HG03039 (cell line): ENCODE measurements around the gene MGAT4C.

Source experiments
- ATAC-seq: cut with Tn5 transposase; IDR thresholded peaks from one replicate; pipeline ENCODE4 v1.9.1; 2021; ENCODE audit warnings: mild to moderate bottlenecking, moderate library complexity; ENCODE audit not compliant: unreplicated experiment

The MGAT4C gene

DNA sequence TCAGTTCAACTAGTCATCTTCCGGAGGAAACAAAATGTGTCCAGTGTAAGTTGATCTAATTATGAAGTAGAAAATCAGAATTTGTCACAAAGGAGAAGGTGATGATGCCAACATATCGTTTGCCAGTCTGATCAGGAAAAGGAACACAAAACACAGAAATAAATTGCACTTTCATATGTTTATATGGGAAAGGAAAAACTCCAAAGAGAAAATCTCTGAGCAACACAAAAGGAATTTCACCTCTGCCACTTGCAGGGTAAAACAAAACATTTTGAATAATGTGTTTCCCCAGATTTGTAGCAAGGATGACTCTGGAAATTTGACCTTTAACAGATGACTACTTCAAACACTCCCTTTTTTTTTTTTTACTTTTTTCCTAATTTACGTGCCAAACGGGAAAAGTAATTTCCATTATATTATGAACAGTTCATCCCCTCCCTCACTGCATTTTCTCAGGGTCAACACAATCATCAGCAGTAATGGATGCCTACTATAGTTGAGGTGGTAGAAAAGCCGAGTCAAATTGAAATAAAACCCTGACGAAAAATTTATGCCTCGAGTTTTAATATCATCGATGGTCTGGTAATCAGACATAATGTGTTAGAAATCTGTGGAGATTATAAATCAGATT is 25.6 kb downstream of the MGAT4C start:
- no peak for ATAC-seq

DNA sequence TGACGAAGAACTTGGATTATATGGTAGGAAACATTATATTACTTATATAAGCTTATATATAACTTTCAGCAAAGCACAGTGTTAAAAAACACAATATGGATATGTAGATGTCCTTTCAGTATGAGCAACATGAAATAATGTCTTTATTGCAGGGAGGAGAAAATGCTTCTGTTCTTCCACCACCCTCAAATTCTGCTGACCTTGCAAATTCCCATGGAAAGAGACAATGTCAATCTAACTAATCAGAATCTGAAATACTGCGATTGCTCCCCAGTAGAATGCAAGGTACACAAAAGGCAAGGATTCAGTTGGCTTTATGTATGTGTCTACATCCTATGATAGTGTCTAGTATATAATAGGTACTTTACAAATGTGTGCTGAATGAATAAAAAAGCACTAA is 26.4 kb downstream of the MGAT4C start:
- no peak for ATAC-seq

DNA sequence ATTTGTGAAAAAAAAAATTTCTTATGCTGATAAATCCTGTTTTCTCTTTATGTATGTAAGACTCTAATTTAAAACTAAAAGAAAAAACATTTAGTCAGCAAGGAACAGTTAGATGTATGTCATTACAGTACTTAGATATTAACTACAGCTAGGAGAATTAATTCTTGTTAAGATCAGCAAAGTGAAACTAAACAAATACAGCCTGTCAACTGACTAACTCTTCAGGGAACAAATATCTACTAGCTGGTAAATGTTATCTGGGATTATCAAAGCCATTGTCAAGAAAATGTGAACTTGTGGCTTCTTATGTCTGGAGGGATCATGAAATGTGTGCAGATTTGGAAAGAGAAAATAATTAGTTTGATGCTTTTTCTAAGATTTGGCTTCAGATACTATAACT is 27.5 kb downstream of the MGAT4C start:
- ATAC-seq, result no peak

DNA sequence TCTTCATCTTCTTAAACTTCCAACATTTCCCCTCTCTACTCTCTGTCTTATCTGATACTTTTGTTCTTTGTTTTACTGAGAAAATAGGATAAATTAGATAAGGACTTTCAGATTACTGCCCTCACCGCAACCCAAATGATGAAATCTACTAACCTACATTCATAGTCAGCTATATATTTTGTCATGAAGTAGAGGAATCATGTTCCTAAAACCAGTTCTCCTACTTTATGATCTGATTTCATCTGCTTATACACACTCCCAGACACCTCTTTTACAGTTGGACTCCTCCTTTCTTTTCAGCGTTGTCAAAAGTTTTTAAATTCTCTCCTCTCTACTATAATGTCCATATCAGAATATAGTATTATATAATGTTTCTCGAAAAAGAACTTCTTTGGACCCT is 29.7 kb downstream of the MGAT4C start:
- no peak for ATAC-seq

DNA sequence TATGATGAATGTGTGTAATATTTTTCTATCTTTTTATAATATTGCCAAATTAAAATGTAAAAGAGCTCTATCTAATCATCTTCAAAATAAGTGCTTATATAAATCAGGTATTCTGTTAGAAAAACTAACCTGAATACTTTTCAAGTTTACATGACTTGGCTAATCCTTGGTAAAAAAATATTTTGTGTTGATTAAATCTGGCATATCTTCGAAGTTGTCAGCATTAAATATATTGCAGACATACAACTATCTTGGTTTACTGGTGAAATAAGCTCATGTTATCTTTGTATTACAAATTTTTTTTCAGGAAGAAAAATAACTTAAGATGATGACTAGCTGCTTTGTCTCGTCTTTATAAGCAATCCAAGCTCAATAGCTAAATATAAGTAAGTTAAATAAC is 39.6 kb downstream of the MGAT4C start:
- no peak for ATAC-seq

DNA sequence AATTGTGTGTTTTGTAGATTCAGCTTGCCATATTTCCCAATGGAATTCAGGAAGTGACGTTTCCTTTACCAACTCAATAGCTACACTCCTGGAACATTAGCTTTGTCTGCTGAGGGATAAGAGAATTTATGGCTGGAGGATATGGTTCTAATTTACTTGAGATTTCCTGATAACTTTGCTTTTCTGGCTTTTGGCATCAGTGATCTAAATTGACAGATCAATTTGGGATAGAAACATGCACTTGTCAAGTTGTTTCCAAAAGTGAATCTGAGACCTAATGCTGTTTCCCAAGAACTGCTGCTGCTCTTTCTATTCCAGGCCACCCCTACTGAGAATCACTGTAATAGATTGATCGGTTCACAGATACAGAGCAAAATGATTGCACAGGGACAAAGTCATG is 43.2 kb downstream of the MGAT4C start:
- ATAC-seq, result no peak

DNA sequence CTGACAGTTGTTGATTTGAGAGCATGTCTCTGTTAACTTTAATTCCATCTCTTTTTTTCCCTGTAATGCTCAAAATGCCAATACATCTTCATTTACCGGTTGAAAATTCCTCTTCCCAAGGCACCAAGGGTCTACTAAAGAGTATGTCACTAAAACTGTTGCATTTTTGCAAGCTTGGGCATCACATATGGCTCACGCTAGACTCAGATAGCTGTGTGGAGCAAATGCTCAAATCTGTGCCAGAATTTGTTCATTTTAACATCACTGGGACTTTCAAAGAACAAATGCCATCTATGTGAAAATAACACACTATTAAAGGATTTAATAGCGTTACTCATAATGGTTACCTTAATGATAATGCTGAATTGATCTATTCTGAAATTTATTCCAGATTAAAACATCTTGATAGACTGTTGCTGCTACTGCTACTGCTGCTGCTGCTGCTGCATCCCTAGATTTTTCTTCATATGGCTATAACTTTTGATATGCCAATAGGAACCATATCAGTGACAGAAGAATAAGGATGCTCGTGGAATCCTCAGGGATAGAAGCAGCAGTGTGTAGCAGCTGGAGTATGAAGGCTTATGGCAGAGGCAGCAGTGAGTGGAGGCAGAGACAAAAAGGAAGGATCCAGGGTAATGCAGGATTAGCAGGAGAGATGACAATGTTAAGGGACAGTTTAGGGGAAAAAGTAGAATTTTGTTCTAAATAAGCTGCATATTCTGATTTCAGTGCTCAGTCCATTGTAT is 57.3 kb downstream of the MGAT4C start:
- no peak for ATAC-seq

DNA sequence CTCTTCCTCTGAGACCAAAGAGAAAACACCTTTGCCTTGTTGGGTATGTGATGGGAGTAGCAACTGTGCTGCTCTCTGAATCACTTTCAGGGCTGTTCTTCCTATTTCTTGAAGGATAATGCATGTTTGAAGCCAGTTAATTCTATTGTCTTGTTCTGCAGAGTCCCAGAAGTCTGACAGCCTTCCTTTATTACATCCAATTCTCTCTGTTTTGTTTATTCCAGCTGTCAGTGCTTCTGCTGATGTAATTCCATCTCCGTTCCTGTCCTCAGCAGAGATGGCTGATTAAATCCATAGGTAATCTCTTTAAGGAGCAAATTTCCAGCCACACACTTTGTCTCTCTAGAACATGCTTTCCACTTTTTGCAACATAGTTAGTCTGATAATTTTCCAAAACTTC is 59.7 kb downstream of the MGAT4C start:
- ATAC-seq, result no peak

DNA sequence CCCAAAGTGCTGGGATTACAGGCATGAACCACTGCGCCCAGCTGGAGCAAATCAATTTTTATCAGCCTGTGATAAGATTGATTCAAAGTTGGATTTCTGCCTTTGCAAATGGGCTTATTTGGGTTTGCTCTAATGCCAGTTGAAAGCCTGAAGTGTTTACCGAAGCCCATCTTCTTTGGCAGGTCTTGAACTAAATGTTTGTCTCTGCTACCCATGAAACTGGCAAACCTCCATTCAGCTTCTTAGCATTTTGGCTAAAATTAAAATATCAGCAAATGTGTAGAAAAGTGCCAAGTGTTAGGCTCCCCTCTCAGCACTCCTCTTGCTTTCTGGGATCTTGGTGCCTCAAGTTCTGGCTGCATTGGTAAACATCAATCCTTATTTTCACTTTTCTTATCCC is 61.5 kb downstream of the MGAT4C start:
- ATAC-seq, result no peak

DNA sequence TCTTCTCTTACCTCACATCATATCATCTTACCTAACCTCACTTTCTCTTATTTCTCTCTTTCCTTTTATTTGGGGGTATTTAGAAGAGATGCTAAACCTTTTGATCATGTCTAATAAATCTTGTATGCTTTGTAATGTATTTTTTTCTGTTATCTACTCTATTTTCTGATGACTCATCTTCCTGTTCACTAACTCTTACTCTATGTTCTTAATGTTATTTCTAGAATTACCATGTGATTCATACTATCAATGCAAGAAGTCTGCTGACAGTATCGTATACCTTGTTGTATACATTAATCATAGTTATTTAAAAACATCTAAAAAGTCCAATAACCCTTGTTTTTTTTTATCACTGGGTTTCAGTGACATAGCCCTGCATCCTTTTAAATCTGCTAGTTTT is 62.3 kb downstream of the MGAT4C start:
- no peak for ATAC-seq

DNA sequence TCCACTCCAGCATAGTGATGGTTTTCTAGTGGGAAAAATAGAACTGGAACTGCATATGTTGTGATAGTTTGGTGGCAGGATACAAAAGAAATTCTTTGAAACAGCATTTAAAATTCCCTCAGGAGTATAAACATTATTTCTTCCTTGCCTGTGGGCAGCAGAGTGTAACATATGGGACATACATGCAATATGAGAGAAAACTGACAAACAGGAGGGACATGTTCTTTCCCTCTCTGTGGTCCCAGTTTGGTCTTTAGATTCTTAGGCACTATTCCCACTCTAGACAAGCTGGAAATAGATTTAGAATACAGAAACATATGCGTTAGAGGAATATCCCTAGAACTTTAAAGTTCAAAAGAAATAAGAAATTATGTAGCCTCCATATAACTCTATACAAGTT is 68.0 kb downstream of the MGAT4C start:
- no peak for ATAC-seq

DNA sequence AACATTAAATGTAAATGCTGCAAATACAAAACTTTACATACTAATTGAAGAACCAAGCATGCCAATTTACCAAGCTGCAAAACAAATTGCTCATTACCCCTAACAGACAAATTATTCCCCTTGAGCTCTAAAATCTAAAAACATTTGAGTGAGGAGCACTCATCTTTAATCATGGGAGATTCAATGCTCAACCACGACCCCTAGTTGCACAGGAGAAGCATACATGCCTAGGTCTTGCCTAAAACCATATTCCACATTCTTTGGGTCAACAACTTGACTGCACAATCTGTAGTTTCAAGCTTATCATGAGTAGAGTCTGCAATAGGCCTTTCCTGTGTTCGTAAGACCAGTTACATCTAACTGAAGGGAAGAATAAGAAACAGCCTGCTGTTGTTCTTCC is 69.7 kb downstream of the MGAT4C start:
- no peak for ATAC-seq

DNA sequence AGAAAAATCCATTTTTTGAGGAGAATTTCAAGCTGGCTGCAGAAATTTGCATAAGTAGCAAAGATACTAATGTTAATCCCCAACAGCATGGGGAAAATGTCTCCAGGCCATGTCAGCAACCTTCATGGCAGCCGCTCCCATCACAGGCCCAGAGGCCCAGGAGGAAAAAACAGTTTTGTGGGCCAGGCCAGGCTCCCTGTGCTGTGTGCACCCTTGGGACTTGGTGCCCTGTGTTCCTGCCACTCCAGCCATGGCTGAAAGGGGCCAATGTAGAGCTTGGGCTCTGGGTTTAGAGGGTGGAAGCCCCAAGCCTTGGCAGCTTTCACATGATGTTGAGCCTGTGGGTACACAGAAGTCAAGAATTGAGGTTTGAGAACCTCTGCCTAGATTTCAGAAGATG is 76.3 kb downstream of the MGAT4C start:
- no peak for ATAC-seq

DNA sequence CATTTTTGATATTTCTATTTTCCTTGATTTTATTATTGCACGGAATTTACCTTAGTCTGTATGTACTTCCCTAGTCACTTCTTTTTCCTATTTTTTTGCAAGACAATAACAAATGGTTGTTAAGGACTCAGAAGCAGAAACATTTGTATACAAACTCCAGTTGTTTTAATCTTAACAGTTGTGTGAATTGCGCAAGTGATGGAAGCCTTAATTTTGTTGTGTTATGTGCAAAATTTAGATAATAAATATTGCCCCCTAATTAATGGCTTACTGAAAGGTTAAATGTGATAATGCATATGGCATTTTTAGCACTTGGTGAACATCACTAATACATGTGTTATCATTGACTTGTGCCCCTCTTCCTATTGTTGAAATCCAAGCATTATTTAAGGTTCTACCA is 82.0 kb downstream of the MGAT4C start:
- ATAC-seq, result no peak

DNA sequence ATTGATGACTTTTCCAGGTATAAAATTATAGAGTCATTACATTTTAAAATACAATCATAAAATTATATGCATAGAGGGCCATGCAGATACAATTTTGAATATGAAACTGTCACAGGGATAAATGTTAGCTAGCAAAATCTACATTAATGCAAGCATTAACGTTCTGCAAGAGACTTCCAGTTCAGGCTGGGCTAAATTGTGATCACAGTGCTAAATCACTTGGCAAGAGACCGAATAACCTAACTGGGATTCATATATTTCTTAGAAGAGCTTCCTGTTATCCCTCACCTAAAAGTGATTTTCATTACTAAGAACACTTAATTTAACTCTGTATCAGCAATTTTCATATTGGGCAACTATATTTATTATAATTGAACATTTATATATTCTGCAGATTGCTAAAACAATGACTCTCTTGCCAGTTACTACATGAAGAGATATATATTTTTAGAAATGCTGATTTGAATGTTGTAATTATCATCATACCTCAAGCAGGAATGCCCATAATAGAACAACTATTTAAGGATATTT is 83.2 kb downstream of the MGAT4C start:
- ATAC-seq, result no peak

DNA sequence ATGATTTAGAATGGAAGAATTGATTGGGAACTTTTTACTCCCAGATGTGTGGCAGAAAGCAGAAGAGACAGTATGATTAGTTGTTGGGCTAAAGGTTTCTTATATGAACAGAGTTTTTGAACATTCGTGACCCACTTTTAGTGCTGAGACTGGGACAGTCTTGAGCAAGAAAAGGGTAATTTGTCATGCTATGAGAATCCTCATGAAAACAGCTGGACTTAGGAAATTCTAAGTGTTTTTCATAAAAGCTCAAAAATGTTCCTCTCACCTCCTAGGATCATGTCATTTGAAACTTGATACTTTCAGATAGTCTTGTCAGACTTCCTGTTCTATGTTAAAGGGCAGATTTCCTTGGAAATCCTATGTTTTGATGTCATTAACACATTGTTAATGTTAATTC is 86.1 kb downstream of the MGAT4C start:
- no peak for ATAC-seq

DNA sequence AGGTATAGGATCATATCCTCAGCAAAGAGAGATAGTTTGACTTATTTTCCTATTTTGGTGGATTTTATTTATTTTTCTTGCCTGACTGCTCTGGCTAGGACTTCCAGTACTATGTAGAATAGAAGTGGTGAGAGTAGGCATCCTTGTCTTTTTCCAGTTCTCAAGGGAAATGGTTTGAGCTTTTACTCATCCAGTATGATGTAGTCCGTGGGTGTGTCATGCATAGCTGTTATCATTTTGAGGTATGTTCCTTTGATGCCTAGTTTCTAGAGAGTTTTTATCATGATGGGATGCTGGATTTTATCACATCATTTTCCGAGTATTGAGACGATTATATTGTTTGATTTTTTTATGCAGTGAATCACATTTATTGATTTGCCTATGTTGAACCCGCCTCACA is 97.2 kb downstream of the MGAT4C start:
- ATAC-seq, result no peak

DNA sequence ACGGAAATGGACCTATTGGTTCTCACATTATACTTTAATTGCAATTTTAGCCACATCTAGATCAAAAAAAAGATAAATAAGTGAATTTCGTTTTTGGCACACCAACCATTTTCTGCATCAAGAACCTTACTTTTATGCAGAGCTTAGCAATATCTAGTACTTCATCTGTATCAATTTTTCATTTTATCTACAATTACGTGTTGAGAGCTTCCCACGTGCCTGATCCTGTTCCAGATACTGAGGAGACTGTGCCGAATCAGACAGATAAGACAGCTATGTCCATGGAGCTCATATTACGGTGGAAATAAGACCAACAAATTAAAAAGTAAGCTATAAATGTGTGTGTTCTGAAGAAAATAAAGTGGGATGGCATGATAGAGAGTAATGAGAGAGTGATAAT is 101.6 kb downstream of the MGAT4C start:
- no peak for ATAC-seq

DNA sequence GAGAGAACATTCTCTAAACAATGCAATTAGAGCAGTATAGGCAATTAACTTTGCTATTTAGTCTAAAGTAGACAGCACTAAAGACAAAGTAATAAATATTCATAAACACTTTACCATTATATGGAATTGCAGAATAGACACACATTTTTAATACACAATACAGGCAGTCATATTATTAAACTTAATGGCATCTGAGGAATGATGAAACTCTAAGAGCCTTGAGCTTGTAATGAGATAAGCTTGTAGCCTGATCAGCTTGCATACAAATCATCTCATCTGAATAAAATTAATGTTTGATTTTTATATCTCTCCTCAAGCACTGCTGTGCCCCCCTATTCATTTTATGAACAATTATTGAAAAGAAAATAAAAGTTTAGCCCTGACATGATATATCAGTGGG is 107.6 kb downstream of the MGAT4C start:
- no peak for ATAC-seq

DNA sequence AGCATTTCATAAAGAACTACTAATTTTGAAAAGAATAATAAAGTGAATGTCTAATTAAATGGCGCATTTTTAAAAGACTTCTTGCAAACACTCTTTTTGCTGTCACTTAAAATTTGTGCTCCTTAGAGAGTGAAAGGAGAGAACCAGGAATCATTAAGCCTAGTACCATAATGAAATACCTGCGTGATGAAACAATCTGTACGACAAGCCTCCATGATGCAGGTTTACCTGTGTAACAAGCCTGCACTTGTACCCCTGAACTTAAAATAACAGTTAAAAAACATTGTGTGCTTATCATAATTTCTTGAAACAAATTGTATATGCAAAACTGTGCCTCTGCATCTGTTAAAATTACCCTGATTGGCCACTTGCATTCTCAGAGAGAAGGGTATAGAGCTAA is 108.1 kb downstream of the MGAT4C start:
- no peak for ATAC-seq

DNA sequence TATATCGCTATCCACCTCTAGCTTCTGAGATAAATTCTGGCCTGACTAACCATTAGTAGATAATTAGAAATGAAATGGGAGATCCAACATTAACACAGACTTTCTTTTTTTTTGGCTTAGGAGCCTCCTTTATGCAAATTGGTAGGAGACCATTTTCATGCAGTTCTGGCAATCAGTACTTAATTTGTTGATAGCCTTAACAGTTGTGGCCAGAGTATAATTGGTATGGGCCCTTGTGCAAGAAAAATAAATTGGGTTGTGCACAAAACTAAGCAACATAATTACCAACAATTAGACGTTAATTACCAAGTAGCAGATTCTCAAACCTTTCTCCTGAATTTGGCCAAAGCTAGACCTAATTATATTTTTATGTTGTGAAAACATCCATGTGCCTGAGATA is 111.0 kb downstream of the MGAT4C start:
- ATAC-seq, result no peak

DNA sequence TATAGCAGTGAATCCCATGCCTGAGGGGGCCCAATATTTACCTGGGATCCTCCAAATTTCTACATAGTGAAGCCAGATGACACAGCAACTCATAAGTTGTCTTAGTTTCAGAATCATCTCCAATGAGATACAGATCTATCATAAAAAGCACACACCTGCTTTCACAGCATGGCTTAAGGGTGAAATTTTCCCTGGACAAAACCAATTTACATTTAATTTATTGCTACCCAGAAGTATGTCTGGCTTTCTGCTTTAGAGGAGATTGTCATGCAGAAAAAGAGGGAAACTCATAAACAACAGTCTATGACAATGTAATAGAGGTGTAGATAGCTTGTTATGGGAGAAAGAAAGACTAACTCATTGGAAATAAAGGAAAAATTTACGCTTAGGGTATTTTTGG is 113.0 kb downstream of the MGAT4C start:
- no peak for ATAC-seq

DNA sequence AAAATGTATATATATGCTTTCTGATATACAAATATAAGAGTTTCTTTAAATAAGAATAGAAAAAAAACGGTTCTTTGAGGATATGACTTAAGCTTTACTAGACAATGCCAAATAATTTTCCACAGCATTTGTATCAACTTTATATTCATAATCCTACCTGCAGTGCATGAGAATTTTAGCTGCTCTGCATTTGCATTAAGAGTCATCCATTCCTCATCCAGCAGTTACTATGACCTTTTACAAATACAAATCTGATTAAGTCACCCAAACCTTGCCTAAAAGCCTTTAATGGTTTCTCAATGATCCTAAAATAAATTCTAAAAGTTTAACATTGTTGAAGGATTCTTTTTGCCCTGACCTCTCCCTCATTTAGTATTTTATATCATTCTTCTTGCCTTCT is 116.5 kb downstream of the MGAT4C start:
- ATAC-seq, result no peak
